Neural progenitor cell (in vitro differentiated cells): Measurements from ENCODE around the gene LARGE1. TPM values are rescaled to one million over a fixed set of nuclear protein-coding genes. Genes with fewer than 3 reads are reported as not detected.

Source experiments
- DNase-seq: peaks from one replicate; pipeline ENCODE4 v3.0.0-alpha.2; 2016; ENCODE audit warnings: low spot score
- H2AFZ ChIP-seq: fragments of 200-600 bp; sonication (generic); replicated peaks from 2 replicates; pipeline ENCODE4 v1.6.1; 2016; ENCODE audit warnings: antibody characterized with exemption
- H3F3A ChIP-seq: fragments of 200-600 bp; sonication (generic); 2 replicates; pipeline ENCODE4 v1.6.1; 2016; ENCODE audit warnings: antibody characterized with exemption, low read depth
- H3K27ac ChIP-seq: fragments of 200-600 bp; sonication (generic); 2 replicates; pipeline ENCODE4 v1.5.1; 2016; ENCODE audit warnings: mild to moderate bottlenecking
- H3K27me3 ChIP-seq: fragments of 200-600 bp; sonication (generic); 2 replicates; pipeline ENCODE4 v1.6.1; 2016; ENCODE audit warnings: mild to moderate bottlenecking, moderate library complexity
- H3K36me3 ChIP-seq: fragments of 200-600 bp; sonication (generic); 2 replicates; pipeline ENCODE4 v1.5.1; 2016
- H3K4me1 ChIP-seq: fragments of 200-600 bp; sonication (generic); 2 replicates; pipeline ENCODE4 v1.6.1; 2016; ENCODE audit warnings: mixed run types
- H3K4me2 ChIP-seq: fragments of 200-600 bp; sonication (generic); 2 replicates; pipeline ENCODE4 v1.6.1; 2016
- H3K4me3 ChIP-seq: fragments of 200-600 bp; sonication (generic); 2 replicates; pipeline ENCODE4 v1.5.1; 2016
- H3K79me2 ChIP-seq: fragments of 200-600 bp; sonication (generic); 2 replicates; pipeline ENCODE4 v1.6.1; 2016; ENCODE audit warnings: low read depth
- H3K9ac ChIP-seq: fragments of 200-600 bp; sonication (generic); 2 replicates; pipeline ENCODE4 v1.6.1; 2016
- H3K9me3 ChIP-seq: fragments of 200-600 bp; sonication (generic); 2 replicates; pipeline ENCODE4 v1.5.1; 2016; ENCODE audit warnings: low read depth
- H4K20me1 ChIP-seq: fragments of 200-600 bp; sonication (generic); 2 replicates; pipeline ENCODE4 v1.6.1; 2016; ENCODE audit warnings: low read depth
- H3K27ac Mint-ChIP-seq: 3 replicates; pipeline ENCODE4 v1.8.0; 2021; ENCODE audit warnings: mixed read lengths
- H3K27me3 Mint-ChIP-seq: 2 replicates; pipeline ENCODE4 v1.8.0; 2022; ENCODE audit warnings: low read depth, mild to moderate bottlenecking, inconsistent platforms, moderate library complexity, mixed read lengths; ENCODE audit not compliant: insufficient read depth
- H3K36me3 Mint-ChIP-seq: 3 replicates; pipeline ENCODE4 v1.8.0; 2021; ENCODE audit warnings: mixed read lengths
- H3K4me1 Mint-ChIP-seq: 3 replicates; pipeline ENCODE4 v1.8.0; 2021; ENCODE audit warnings: mixed read lengths
- H3K4me3 Mint-ChIP-seq: 3 replicates; pipeline ENCODE4 v1.8.0; 2021; ENCODE audit warnings: mild to moderate bottlenecking, moderate library complexity, mixed read lengths
- H3K9me3 Mint-ChIP-seq: 3 replicates; pipeline ENCODE4 v1.8.0; 2020; ENCODE audit warnings: mixed read lengths
- EZH2 ChIP-seq: fragments of 200-600 bp; sonication (generic); IDR thresholded peaks from 2 replicates; pipeline ENCODE4 v1.6.1; 2017; ENCODE audit warnings: antibody characterized with exemption, mild to moderate bottlenecking, moderate library complexity
- EZH2phosphoT487 ChIP-seq: fragments of 200-600 bp; sonication (generic); IDR thresholded peaks from 2 replicates; pipeline ENCODE4 v1.6.1; 2017; ENCODE audit warnings: antibody characterized with exemption
- total RNA-seq: library from RNA; depleted of rRNA; stranded (reverse); fragments of >200 nt; gene quantifications from 2 replicates; pipeline ENCODE4 v1.2.3, GENCODE V29; 2015; ENCODE audit warnings: low replicate concordance
- TF ChIP-seq, protein P1 (sequence below): fragments of 200-600 bp; sonication (generic); IDR thresholded peaks from 2 replicates; pipeline ENCODE4 v1.5.1; 2017; ENCODE audit warnings: antibody characterized with exemption, mild to moderate bottlenecking

The LARGE1 gene
- total RNA-seq, 1 donor from 2014 or later, result 24.9 TPM

DNA sequence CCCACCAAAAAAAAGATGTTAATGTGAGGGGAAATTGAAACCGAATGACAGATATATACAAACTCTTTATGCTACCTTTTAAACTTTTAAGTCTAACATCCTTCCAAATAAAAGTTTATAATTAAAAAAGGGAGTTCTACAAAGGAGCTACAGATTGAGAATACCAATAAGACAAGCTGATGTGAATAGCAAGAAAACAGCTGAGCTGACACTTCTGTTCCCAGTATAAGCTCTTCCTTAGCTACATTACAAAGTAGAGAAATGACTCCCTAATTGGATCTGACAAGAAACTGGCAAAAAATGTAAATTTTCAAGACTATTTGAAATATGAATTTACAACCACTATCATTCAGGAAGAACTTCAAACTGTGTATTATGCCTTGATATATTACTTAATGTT is 567.5 kb downstream of the LARGE1 start:
- H3K27ac ChIP-seq, result no peak overlapping the region
- no peaks in the 10 kb centered on the region for H3K36me3 ChIP-seq
- H3F3A ChIP-seq, result no peaks in the 10 kb centered on the region
- H3K9me3 Mint-ChIP-seq, result peaks cover 13% of the 10 kb centered on the region
- no peaks in the 10 kb centered on the region for H4K20me1 ChIP-seq
- H3K79me2 ChIP-seq, result no peaks in the 10 kb centered on the region
- DNase-seq, result no peak
- H2AFZ ChIP-seq, result no peak overlapping the region
- no peak overlapping the region for H3K4me3 Mint-ChIP-seq
- no peak overlapping the region for H3K4me2 ChIP-seq
- H3K36me3 Mint-ChIP-seq, result peaks cover 32% of the 10 kb centered on the region
- no peaks in the 10 kb centered on the region for H3K27me3 ChIP-seq
- H3K4me1 Mint-ChIP-seq, result peaks cover 8% of the 10 kb centered on the region
- H3K9ac ChIP-seq, result no peak overlapping the region
- H3K4me1 ChIP-seq, result no peaks in the 10 kb centered on the region
- no peak overlapping the region for H3K4me3 ChIP-seq
- no peaks in the 10 kb centered on the region for H3K9me3 ChIP-seq
- H3K27me3 Mint-ChIP-seq, result no peaks in the 10 kb centered on the region
- H3K27ac Mint-ChIP-seq, result no peak overlapping the region
- no peak for TF ChIP-seq EZH2
- TF ChIP-seq, protein P1, sequence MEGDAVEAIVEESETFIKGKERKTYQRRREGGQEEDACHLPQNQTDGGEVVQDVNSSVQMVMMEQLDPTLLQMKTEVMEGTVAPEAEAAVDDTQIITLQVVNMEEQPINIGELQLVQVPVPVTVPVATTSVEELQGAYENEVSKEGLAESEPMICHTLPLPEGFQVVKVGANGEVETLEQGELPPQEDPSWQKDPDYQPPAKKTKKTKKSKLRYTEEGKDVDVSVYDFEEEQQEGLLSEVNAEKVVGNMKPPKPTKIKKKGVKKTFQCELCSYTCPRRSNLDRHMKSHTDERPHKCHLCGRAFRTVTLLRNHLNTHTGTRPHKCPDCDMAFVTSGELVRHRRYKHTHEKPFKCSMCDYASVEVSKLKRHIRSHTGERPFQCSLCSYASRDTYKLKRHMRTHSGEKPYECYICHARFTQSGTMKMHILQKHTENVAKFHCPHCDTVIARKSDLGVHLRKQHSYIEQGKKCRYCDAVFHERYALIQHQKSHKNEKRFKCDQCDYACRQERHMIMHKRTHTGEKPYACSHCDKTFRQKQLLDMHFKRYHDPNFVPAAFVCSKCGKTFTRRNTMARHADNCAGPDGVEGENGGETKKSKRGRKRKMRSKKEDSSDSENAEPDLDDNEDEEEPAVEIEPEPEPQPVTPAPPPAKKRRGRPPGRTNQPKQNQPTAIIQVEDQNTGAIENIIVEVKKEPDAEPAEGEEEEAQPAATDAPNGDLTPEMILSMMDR, result no peak
- no peak for TF ChIP-seq EZH2phosphoT487

DNA sequence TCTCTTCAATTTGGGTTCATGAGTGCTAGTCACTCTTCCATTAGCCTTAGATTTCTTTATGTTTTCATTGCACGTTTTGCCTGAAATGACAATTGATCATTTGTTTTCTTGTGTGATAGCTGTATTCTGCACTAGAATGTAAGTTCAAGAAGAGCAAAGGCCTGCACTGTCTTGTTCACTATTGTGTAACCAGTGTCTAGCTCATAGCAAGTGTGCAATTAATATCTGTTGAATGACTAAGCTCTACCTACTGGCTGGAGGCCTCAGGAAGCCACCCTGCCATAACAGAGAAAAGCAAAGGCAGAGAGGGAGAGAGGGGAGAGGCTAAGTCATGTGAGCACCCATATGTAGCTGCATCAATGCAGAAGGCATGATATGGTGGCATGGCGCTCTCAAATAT is 569.3 kb downstream of the LARGE1 start:
- no peaks in the 10 kb centered on the region for H3K9me3 ChIP-seq
- Mint-ChIP-seq H3K27me3 (no peaks in the 10 kb centered on the region), H3K27ac (peak overlapping the region; percentile 22), H3K4me3 (no peak overlapping the region), H3K9me3 (peaks cover 14% of the 10 kb centered on the region), H3K36me3 (peaks cover 37% of the 10 kb centered on the region), H3K4me1 (peaks cover 8% of the 10 kb centered on the region)
- no peaks in the 10 kb centered on the region for H4K20me1 ChIP-seq
- no peak overlapping the region for H2AFZ ChIP-seq
- no peaks in the 10 kb centered on the region for H3F3A ChIP-seq
- H3K9ac ChIP-seq, result no peak overlapping the region
- TF ChIP-seq, protein P1, result no peak
- TF ChIP-seq EZH2 (no peak), EZH2phosphoT487 (no peak)
- no peaks in the 10 kb centered on the region for H3K36me3 ChIP-seq
- no peak overlapping the region for H3K4me2 ChIP-seq
- H3K27ac ChIP-seq, result no peak overlapping the region
- H3K27me3 ChIP-seq, result no peaks in the 10 kb centered on the region
- H3K79me2 ChIP-seq, result no peaks in the 10 kb centered on the region
- no peak overlapping the region for H3K4me3 ChIP-seq
- no peaks in the 10 kb centered on the region for H3K4me1 ChIP-seq
- no peak for DNase-seq

DNA sequence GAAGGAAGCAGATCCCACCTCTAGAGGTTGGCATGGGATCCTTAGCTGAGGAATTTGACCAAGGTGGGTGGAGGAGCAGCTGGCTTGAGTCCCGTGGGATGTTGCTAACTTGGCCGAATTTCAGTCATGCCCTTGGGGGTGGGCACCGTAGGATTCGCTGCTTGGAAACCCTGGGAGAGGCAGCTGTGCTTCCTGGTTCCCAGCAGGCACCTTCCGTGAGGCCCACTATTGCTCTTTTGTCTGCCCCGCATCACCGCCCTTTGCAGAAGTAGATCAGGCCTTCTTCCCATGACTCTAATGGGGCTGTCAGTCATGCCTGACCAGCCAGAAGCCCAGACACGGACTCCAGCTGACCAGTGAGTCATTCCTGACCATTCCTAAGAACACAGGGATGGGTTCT is 569.8 kb downstream of the LARGE1 start:
- Histone ChIP-seq H3K9ac (no peak overlapping the region), H4K20me1 (no peaks in the 10 kb centered on the region), H3K4me3 (no peak overlapping the region), H3K4me1 (no peaks in the 10 kb centered on the region), H3K27me3 (no peaks in the 10 kb centered on the region), H2AFZ (no peak overlapping the region), H3K79me2 (no peaks in the 10 kb centered on the region), H3K36me3 (no peaks in the 10 kb centered on the region), H3K4me2 (no peak overlapping the region), H3K27ac (no peak overlapping the region), H3K9me3 (no peaks in the 10 kb centered on the region), H3F3A (no peaks in the 10 kb centered on the region)
- H3K9me3 Mint-ChIP-seq, result peaks cover 14% of the 10 kb centered on the region
- no peak for TF ChIP-seq EZH2phosphoT487
- peak overlapping the region; percentile 22 for H3K27ac Mint-ChIP-seq
- H3K27me3 Mint-ChIP-seq, result no peaks in the 10 kb centered on the region
- H3K36me3 Mint-ChIP-seq, result peaks cover 36% of the 10 kb centered on the region
- no peak overlapping the region for H3K4me3 Mint-ChIP-seq
- DNase-seq, result no peak
- H3K4me1 Mint-ChIP-seq, result peaks cover 8% of the 10 kb centered on the region

DNA sequence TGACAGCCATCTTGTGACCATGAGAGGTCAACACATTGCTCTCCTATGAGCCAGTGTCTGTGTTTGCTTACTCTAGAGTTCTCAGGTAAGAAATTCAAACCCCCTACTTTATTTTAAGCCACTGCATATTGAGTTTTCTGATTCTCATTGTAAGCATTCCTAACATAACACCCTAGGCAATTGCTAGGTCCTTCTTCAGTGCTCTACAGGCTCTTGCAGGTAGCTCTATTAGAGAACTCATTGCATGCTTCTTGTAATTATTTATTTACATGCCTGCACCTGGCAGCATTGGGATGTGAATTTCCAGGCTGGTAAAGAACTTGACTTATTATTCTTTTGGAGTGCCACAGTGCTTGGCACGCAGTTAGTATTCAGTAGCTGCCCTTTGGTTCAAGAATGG is 573.3 kb downstream of the LARGE1 start:
- Mint-ChIP-seq H3K36me3 (peaks cover 35% of the 10 kb centered on the region), H3K27ac (no peak overlapping the region), H3K27me3 (no peaks in the 10 kb centered on the region), H3K4me1 (peaks cover 8% of the 10 kb centered on the region), H3K9me3 (peaks cover 14% of the 10 kb centered on the region), H3K4me3 (no peak overlapping the region)
- TF ChIP-seq EZH2phosphoT487, result no peak
- H3K4me3 ChIP-seq, result no peak overlapping the region
- no peak overlapping the region for H3K4me2 ChIP-seq
- no peak for DNase-seq
- H3K27ac ChIP-seq, result no peak overlapping the region
- no peaks in the 10 kb centered on the region for H4K20me1 ChIP-seq
- H3K36me3 ChIP-seq, result no peaks in the 10 kb centered on the region
- H3K9ac ChIP-seq, result no peak overlapping the region
- no peaks in the 10 kb centered on the region for H3K27me3 ChIP-seq
- H3K79me2 ChIP-seq, result no peaks in the 10 kb centered on the region
- H3K4me1 ChIP-seq, result no peaks in the 10 kb centered on the region
- H3F3A ChIP-seq, result no peaks in the 10 kb centered on the region
- no peaks in the 10 kb centered on the region for H3K9me3 ChIP-seq
- no peak overlapping the region for H2AFZ ChIP-seq
